ENCODE results near the gene KLF1. TPM values are rescaled to one million over a fixed set of nuclear protein-coding genes. Genes with fewer than 3 reads are reported as not detected.
"Not testable (repeated sequence)": the region's sequence is repeated elsewhere in the genome, so short reads cannot be mapped to it uniquely, and the experiment has no call there.

The KLF1 gene
- total and polyA plus RNA-seq, 2 experiments from 2014 or later = 0.51 to 1.3 TPM

- peaks cover 45% of the 10 kb centered on the region for H3K36me3 ChIP-seq
- no peaks in the 10 kb centered on the region for H3K4me1 ChIP-seq (ENCODE audit: low read depth)
- H3K27me3 ChIP-seq = no peaks in the 10 kb centered on the region
- DNase-seq (ENCODE audit: low read depth in 1 of 2, low spot score in 1 of 2) = no peak
- no peaks in the 10 kb centered on the region for H3K9me3 ChIP-seq (ENCODE audit: low read depth)
- no peak overlapping the region for H3K4me3 ChIP-seq
- no peak overlapping the region for H3K27ac ChIP-seq
- TF ChIP-seq, protein P1, sequence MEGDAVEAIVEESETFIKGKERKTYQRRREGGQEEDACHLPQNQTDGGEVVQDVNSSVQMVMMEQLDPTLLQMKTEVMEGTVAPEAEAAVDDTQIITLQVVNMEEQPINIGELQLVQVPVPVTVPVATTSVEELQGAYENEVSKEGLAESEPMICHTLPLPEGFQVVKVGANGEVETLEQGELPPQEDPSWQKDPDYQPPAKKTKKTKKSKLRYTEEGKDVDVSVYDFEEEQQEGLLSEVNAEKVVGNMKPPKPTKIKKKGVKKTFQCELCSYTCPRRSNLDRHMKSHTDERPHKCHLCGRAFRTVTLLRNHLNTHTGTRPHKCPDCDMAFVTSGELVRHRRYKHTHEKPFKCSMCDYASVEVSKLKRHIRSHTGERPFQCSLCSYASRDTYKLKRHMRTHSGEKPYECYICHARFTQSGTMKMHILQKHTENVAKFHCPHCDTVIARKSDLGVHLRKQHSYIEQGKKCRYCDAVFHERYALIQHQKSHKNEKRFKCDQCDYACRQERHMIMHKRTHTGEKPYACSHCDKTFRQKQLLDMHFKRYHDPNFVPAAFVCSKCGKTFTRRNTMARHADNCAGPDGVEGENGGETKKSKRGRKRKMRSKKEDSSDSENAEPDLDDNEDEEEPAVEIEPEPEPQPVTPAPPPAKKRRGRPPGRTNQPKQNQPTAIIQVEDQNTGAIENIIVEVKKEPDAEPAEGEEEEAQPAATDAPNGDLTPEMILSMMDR (IDR thresholded peaks at IDR 0.05; ENCODE audit: low read depth, low read length) = no peak
These were observed 43.1 kb upstream of the KLF1 start for GRCh38 chr19:12930002-12930645.

- TF ChIP-seq, protein P1 (IDR thresholded peaks at IDR 0.05; ENCODE audit: low read depth, low read length) = no peak
- H3K36me3 ChIP-seq = peaks cover 62% of the 10 kb centered on the region
- no peak overlapping the region for H3K4me3 ChIP-seq
- H3K4me1 ChIP-seq (ENCODE audit: low read depth) = no peaks in the 10 kb centered on the region
- H3K27me3 ChIP-seq = no peaks in the 10 kb centered on the region
- no peaks in the 10 kb centered on the region for H3K9me3 ChIP-seq (ENCODE audit: low read depth)
- no peak overlapping the region for H3K27ac ChIP-seq
- no peak for DNase-seq (ENCODE audit: low read depth in 1 of 2, low spot score in 1 of 2)
These were observed 37.8 kb upstream of the KLF1 start for GRCh38 chr19:12924621-12925310.

- TF ChIP-seq, protein P1 (IDR thresholded peaks at IDR 0.05; ENCODE audit: low read depth, low read length) = no peak
- no peaks in the 10 kb centered on the region for H3K27me3 ChIP-seq
- no peaks in the 10 kb centered on the region for H3K9me3 ChIP-seq (ENCODE audit: low read depth)
- no peaks in the 10 kb centered on the region for H3K4me1 ChIP-seq (ENCODE audit: low read depth)
- H3K36me3 ChIP-seq = peaks cover 48% of the 10 kb centered on the region
- DNase-seq (ENCODE audit: low read depth in 1 of 2, low spot score in 1 of 2) = no peak
- no peak overlapping the region for H3K4me3 ChIP-seq
- no peak overlapping the region for H3K27ac ChIP-seq
These were observed 36.0 kb upstream of the KLF1 start for GRCh38 chr19:12922959-12923358.

DNA sequence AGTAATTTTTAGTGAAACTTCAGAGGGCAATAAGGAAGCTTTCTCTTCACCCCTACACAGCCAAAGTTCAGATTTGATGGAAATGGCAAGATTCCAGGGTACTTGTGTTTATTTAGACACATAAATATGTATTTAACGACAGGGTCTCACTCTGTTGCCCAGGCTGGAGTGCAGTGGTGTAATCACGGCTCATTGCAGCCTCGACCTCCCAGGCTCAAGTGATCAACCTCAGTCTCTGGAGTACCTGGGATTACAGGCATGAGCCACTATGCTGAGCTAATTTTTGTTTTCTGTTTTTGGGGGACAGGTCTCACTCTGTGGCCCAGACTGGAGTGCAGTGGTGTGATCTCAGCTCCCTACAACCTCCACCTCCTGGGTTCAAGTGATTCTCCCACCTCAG lies 34.0 kb upstream of the KLF1 start:
- peaks cover 36% of the 10 kb centered on the region for H3K36me3 ChIP-seq
- TF ChIP-seq, protein P1 (IDR thresholded peaks at IDR 0.05; ENCODE audit: low read depth, low read length) = no peak
- no peak for DNase-seq (ENCODE audit: low read depth in 1 of 2, low spot score in 1 of 2)
- no peak overlapping the region for H3K4me3 ChIP-seq
- no peaks in the 10 kb centered on the region for H3K9me3 ChIP-seq (ENCODE audit: low read depth)
- no peak overlapping the region for H3K27ac ChIP-seq
- H3K27me3 ChIP-seq = no peaks in the 10 kb centered on the region
- H3K4me1 ChIP-seq (ENCODE audit: low read depth) = no peaks in the 10 kb centered on the region

GRCh38 chr19:12918253-12918652 lies 31.3 kb upstream of the KLF1 start:
- Histone ChIP-seq H3K4me3 (no peak overlapping the region), H3K27ac (no peak overlapping the region), H3K27me3 (no peaks in the 10 kb centered on the region), H3K36me3 (peaks cover 9% of the 10 kb centered on the region), H3K4me1 (ENCODE audit: low read depth) (peaks cover 5% of the 10 kb centered on the region), H3K9me3 (ENCODE audit: low read depth) (no peaks in the 10 kb centered on the region)
- no peak for DNase-seq (ENCODE audit: low read depth in 1 of 2, low spot score in 1 of 2)
- TF ChIP-seq, protein P1 (IDR thresholded peaks at IDR 0.05; ENCODE audit: low read depth, low read length) = no peak

GRCh38 chr19:12915860-12916259 lies 28.9 kb upstream of the KLF1 start:
- not testable (repeated sequence) for H3K27ac ChIP-seq; DNase-seq (ENCODE audit: low read depth in 1 of 2, low spot score in 1 of 2); H3K4me1 ChIP-seq (ENCODE audit: low read depth); H3K36me3 ChIP-seq; H3K27me3 ChIP-seq; H3K9me3 ChIP-seq (ENCODE audit: low read depth); H3K4me3 ChIP-seq

All from cardiac muscle cell (in vitro differentiated cells and primary cell).